NCI-H1694 (cell line): ENCODE data around the gene C1QL4.

Source experiments
- DNase-seq: peaks from one replicate; lab custom pipeline; 2025; lab: John Stamatoyannopoulos, UW

The C1QL4 gene

GRCh38 chr12:49347311-49348193 is 10.6 kb upstream of the C1QL4 start:
- peak; percentile 25 for DNase-seq

DNA sequence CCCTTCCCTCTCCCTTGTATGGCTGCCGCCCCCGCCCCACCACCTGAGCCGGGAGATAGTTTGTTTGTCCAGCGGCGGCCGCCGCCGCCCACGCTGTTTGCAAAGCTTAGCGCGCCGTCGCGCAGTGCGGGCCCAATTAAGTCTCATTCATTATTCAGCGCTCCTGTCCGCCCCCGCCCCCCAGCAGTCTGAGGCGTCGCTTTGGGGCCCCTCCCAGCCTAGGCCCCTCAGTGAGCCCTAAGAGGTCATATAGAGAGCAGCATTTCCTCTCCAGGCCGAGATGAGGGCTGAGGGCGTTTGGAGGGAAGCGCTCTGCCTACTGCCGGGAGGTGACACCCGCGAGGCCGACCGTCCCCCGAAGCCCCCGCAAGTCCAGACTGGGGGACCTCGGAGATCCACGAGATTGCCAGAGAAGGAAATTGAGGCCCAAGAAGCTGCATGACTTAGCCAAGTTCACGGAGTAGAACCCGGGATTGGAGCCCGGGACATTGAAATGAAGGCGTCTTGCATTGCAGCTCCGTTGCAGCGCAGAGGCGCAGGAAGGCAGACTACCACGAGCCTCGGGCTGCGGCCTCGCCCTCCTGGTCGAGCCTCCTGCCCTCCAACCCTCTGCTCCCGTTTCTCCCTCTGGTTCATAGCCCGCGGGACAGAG is 9.8 kb upstream of the C1QL4 start, which contains the start of gene DNAJC22:
TSS of gene DNAJC22 (plus strand) at position 230 of the 652 bp plus-strand sequence. CDS start 1,985 bp downstream, outside the sequence.
- DNase-seq = peak; percentile 13

DNA sequence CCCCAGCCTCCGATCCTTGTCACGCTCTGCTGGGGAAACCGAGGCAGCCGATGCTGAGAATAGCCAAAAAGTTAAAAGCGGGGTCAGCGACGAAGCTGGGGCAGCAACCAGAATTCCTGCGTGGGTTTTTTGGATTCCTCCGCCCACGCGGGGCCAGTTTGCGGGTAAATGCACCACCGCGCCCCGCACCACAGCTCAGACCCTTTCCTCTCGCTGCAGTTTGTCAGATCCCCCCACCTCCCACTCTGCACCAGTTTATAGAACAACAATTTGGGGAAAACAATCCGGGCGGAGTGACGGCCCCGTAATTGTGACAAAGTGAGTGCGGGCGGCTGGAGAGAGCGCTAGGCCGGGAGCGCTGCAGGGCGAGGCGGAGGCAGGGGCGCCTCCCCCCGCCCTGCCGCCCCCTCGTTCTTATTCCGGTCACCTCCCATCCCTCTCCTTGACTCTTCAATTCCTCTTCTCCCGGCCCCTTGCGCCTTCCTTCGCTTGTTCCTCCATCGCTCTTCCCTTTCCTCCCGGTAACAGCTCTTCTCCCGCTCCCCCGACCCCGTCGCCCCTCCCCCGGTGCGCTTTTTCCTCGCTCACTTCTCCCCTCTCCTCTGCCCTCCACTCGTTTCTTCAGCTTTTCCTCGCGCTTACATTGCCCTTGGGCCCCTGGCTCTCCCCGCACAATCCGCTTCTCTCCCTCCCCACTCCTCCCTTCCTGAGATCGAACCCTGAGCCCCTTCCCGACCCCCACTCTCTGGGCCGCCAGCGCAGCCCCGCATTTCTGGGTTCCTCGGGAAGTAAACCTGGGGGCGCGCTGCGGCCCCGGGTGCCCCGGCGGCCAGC is 9.1 kb upstream of the C1QL4 start:
- DNase-seq = no peak

DNA sequence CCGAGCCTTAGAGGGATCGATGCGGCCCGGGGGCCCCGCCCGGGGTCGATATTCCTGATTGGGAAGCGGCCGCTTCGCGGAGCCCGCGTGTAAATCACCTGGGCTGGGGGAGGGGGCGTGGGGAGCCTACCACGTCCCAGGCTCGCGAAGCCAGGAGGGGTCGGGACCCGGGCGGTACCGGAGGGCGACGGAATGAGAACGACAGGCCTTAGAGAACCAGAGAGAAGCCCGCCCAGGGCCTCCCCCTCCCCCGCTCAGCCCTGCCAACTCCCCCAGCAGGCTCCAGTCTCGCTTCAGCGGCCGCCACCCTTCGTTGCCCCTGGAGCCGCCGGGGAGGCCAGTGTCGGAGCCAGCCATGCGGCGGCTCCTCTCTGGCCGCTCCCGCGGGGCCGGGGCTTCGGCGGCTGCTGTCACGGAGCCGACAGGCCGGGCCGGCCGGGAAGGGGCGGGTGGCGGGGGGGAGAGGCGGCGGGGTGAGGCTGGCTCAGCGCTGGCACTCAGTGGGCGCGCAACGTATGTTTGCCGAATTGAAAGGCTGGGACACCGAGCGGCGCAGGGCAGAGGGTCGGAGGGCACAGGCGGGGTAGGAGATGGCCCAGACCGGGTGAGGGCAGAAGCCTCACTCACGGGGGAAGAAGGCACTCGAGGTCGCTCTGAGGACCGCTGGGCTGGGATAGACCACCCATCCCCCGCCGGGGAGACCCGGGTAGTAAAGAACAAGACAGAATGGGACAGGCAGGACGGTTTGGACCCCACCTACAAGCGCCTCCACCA is 8.2 kb upstream of the C1QL4 start:
- no peak for DNase-seq

DNA sequence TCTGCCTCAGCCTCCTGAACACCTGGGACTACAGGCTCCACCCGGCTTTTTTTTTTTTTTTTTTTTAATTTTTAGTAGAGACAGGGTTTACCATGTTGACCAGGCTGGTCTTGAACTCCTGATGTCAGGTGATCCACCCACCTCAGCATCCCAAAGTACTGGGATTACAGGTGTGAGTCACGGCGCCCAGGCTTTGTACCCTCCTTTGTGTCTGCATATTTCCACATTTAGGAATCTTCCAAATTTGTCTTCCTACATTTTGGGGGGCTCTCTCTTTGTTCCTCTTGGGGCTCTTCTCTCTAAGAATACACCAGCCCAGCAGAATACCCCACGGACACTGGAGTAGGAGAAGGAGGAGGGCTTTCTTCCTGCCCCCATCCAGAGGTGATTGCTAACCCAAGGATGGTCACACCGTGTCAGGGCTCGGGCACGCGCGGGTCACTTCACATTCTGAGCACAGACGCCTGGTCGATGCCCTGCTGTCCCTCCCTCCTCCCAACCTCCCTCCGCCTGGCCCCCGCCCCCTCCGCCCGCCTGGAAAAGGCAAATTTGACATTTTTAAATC is 7.6 kb upstream of the C1QL4 start:
- DNase-seq = no peak

DNA sequence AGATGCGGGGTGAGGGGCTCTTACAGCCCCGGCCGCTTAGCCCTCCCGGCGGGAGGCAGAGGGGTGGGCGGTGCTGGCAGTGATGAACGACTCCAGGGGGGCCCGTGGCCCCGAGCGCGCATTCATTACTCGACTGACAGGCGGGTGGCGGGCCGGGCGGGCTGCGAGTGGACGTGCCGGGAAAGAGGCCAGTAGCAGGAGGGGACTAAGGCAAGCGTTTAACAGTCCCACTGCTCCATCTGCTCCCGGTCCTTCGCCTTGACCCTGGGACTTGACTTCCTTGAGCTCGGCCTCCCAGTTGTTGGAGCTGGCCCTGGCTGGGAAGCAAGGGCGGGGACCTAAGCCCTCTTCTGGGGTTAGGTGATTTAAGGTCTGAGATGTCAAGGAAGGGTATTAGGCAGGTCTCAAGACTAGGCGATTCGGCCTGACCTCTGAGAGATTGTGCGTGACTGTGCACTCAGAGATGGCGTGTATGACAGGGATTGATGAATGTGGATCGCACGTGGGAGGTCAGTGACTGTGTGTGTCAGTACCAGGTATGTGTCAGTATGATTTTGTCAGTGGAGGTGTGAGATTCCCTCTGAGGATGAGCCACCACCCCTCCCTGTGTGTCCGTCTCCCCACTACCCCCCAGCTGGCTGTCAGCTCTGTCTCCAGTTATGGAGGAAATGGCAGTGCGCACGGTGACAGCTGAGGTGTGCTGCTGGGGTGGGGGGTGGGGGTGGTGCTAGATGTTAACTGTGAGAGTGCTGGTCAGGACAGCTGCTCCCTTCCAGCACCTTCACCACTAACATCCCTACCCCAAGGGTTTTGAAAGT is 6.1 kb upstream of the C1QL4 start:
- DNase-seq = no peak

GRCh38 chr12:49342066-49342913 is 5.3 kb upstream of the C1QL4 start:
- peak; percentile 92 for DNase-seq

DNA sequence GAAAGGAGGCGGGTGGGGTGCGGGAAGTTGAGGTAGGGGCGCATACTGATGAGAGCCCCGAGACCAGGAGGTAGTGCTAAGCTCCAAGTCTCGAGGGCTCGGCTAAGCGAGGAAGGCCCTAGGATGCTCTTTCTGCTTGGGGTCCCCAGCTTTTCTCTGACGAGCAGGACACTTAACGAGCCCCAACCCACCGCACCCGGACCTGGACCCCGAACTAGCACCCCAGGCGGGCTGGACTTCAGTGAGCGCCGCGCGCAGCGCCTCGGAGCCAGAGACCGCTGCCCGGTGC is 4.7 kb upstream of the C1QL4 start:
- no peak for DNase-seq

DNA sequence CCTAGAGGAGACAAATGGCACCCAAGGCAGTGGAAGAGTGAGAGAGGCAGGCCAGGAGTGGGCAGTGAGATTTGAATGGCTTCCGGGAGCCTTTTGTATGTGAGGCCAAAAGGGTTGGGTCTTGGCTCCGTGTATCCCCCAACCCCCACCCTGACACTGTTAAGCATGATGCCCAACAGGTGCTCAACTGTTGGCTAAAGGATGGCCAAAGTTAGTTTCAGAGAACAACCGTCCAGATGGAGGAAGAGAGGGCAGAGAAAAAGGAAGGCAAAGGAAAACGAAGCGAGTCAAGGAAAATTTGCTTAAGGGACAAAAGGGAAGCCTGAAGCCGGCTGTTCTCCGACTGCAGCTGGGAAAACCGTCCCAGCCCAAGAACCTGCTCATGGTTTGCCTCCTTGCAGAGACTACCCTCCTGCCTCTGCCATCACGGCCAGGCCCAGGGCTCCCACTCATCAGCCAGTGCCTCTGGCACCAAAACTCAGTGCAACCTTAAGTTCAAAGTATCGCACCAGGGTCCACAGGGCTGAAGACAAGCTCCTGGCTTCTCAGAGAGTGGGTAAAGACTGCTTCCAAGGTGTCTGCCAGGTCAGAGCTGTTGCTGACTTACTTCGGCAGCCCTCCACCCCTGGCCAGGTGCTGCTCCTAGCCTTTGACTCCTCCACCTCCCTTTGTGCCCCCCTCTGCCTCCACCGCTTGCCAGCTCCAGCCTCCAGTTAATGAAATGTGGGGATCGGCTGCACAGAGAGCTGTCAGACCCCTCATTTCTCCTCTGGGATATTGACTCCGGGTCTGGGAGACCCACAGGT is 4.2 kb upstream of the C1QL4 start:
- DNase-seq = no peak

GRCh38 chr12:49340095-49340870 is 3.3 kb upstream of the C1QL4 start:
- DNase-seq = no peak

DNA sequence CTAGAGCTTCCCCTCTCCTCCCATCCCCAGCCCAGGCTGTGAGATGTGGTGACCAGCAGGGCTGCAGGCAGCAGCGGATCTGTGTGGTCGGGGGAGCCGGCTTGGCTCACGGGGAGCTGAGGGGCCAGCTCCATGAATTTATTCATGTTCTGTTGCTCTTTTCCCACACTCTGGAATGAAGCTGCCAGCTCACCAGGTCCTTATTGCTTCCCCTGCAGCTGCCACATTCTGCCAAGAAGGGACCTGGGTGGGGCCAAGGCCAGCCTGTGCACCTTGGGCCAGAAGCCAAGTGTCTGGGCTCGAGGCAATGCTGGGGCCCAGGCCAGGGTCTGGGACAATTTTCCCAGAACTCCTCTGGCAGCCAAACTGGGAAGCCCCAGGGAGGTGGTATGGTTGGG is 2.5 kb upstream of the C1QL4 start:
- no peak for DNase-seq

- no peak for DNase-seq
These were observed 2.0 kb upstream of the C1QL4 start for GRCh38 chr12:49338830-49339463.

DNA sequence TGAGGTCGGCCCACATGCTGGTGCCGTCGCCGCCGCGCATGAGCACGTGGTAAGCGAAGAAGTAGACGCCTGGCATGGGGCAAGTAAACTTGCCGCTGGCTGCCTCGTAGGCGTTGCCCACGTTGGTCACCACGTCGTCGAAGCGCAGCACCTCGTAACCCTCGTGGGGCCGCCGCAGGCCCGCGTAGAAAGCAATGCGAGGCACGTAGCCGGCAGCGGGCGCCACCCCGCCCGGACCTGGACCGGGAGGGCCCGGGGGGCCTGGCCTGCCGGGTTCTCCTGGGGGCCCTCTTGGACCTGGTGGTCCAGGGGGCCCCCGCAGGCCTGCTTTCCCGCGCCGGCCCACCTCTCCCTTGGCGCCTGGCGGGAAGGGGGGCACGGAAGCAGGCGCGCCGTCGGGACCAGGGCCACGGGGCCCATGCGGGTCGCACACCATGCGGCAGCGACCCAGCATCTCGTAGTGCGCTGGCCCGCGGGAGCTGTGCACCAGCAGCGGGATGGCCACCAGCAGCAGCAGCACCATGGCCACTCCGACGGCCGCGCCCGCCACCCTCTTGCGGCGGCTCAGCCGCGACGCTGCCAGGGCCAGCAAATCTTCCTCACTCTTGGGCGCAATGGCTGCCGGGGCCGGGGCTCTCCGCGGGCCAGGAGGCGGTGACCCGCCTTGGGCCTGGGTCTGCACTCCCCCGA is 888 bp downstream of the C1QL4 start:
- no peak for DNase-seq

DNA sequence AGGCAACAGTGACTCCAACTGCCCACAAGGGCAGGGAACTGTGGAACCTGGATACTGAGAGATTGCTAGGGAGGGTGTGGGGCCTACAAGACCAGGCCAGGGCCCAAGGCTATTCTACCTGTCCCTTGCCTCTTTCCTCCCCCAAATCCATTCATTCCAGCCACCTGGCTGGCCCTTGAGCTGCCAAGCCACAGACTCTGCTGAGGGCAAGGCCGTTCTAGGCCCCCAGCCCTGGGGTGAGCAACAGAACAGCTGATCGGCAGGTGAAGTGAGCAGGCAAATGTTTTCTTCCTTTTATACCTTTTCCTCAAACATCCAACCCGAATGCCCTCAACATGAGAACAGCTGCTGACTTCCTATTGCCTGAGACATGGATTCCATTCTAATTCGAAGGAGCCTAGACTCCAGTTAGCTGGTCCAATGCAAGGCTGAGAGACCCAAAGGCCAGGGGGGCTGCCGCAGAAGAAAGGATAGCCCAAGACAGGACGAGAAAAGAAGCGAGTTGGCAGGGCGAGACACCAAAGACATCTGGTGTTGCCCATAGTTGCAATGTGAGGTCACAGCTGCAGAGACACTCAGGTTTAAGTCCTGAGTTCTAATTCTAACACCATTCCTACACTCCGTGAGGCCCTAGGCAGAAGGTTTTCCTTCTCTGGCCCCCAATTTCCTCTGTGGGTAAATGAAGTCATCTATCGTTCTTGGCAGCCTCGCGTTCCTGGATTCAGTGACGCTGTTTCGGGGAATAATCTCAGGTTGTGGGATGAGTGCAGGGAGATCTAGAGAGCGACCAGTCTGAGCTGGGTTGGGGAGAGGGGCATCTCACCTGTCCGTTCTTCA is 1.7 kb downstream of the C1QL4 start:
- DNase-seq = no peak

GRCh38 chr12:49334681-49335080 is 2.3 kb downstream of the C1QL4 start:
- no peak for DNase-seq

GRCh38 chr12:49334226-49334625 is 2.8 kb downstream of the C1QL4 start:
- no peak for DNase-seq
